ENCODE data around the gene GALNT10. TPM values are rescaled to one million over a fixed set of nuclear protein-coding genes. Genes with fewer than 3 reads are reported as not detected.

Gene GALNT10
- total RNA-seq, 4 donors from 2014 or later: 11.6 to 16.3 (median 14.8) TPM

DNA sequence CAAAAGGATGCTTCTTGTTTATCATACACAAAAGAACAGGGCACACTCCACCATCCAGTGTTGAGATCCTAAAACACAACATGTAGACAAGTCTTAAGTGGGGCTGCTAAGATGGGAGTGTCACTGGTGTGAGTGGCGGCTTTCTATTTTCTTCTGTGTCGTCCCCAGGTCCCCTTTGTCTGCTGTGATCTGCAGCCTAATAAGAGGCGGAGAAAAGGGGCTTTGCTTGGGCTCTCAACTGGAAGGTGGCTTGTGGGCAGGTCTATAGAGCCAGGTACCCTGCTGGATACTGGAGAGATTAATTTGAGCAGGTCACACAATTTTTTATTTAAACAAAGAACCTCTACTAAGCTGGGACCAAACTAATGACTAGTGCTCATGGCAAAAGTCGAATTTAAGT lies 129.2 kb downstream of the GALNT10 start:
- Histone ChIP-seq H3K9me3 (no peaks in the 10 kb centered on the region), H3K27me3 (no peaks in the 10 kb centered on the region), H3K4me1 (peaks cover 4% of the 10 kb centered on the region), H3K36me3 (no peaks in the 10 kb centered on the region), H3K27ac (no peak overlapping the region), H3K4me3 (no peak overlapping the region)
- TF ChIP-seq EP300 (IDR thresholded peaks at IDR 0.05): no peak
- TF ChIP-seq POLR2AphosphoS5 (IDR thresholded peaks at IDR 0.05): no peak
- no peak for TF ChIP-seq POLR2A (IDR thresholded peaks at IDR 0.05)
- TF ChIP-seq, protein P1, sequence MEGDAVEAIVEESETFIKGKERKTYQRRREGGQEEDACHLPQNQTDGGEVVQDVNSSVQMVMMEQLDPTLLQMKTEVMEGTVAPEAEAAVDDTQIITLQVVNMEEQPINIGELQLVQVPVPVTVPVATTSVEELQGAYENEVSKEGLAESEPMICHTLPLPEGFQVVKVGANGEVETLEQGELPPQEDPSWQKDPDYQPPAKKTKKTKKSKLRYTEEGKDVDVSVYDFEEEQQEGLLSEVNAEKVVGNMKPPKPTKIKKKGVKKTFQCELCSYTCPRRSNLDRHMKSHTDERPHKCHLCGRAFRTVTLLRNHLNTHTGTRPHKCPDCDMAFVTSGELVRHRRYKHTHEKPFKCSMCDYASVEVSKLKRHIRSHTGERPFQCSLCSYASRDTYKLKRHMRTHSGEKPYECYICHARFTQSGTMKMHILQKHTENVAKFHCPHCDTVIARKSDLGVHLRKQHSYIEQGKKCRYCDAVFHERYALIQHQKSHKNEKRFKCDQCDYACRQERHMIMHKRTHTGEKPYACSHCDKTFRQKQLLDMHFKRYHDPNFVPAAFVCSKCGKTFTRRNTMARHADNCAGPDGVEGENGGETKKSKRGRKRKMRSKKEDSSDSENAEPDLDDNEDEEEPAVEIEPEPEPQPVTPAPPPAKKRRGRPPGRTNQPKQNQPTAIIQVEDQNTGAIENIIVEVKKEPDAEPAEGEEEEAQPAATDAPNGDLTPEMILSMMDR (IDR thresholded peaks at IDR 0.05): no peak
- WGBS: 68% methylated on average over 4 of the region's 4 CpGs
- DNase-seq (ENCODE audit: low spot score in 2 of 2): no peak

DNA sequence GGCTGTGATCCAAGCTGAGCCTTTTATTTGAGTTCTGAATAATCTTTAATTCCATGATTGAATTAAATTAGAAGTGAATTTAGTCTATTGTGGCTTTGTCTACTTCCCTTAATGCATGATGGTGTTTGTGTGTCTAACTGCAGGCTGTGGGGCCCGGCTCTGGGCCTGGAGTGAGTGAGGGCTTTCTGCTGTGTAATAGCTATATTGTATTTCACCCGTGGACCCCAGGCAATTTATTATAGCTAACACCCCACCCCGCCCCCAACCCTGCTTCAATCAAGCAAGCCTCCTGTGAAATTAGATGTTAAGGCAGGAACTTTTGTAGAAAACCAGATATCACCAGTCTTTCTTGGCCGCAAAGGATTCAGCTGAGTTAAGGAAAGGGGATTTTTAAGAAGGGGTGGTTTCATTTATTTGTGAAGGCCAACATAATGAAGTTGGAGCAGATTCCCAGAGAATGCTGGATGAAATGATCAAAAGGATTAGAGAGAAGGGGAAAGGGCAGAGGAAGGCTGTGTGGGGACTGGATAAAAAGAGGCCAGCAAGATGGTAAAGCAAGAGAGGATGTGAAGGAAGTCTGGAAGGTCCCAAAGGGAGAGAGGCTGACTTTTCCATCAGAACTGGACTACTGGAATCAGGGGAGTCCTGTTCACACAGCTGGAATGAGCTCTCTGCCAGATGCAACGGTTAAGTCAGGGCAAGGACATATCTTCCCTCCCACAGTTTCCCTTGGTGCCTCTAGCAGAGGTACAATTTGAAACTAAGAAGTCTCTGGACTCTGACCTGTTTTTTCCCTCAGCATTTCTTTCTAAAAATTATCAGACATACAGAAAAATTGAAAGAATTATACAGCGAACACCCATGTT lies 129.9 kb downstream of the GALNT10 start:
- no peak for TF ChIP-seq EP300 (IDR thresholded peaks at IDR 0.05)
- TF ChIP-seq POLR2A (IDR thresholded peaks at IDR 0.05): no peak
- TF ChIP-seq, protein P1 (IDR thresholded peaks at IDR 0.05): no peak
- TF ChIP-seq POLR2AphosphoS5 (IDR thresholded peaks at IDR 0.05): no peak
- Histone ChIP-seq H3K4me1 (peaks cover 4% of the 10 kb centered on the region), H3K36me3 (no peaks in the 10 kb centered on the region), H3K9me3 (no peaks in the 10 kb centered on the region), H3K27me3 (no peaks in the 10 kb centered on the region), H3K4me3 (no peak overlapping the region), H3K27ac (no peak overlapping the region)
- no peak for DNase-seq (ENCODE audit: low spot score in 2 of 2)
- 69% methylated on average over 6 of the region's 6 CpGs for WGBS

DNA sequence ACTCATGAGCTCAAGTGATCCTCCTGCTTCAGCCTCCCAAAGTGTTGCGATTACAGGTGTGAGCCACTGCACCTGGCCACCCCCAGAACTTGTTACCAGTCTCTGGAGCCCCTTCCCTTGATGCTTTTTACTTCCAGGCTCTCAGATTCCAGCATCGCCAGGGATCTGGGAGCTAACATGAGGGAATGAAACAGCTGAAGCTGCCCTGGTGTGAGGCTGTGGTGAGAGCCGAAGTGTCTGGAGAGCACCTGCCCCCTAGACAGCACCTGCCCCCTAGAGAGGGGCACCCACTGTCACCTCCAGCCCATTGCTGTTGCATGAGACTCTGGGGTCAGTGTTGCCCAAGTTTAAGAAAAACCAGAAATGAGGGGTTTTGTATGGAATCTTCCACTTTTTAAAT lies 131.0 kb downstream of the GALNT10 start:
- Histone ChIP-seq H3K4me3 (no peak overlapping the region), H3K9me3 (no peaks in the 10 kb centered on the region), H3K36me3 (no peaks in the 10 kb centered on the region), H3K4me1 (peaks cover 4% of the 10 kb centered on the region), H3K27me3 (no peaks in the 10 kb centered on the region), H3K27ac (no peak overlapping the region)
- no peak for DNase-seq (ENCODE audit: low spot score in 2 of 2)
- TF ChIP-seq EP300 (IDR thresholded peaks at IDR 0.05) (no peak), POLR2A (IDR thresholded peaks at IDR 0.05) (no peak), POLR2AphosphoS5 (IDR thresholded peaks at IDR 0.05) (no peak)
- TF ChIP-seq, protein P1 (IDR thresholded peaks at IDR 0.05): no peak
- WGBS: 64% methylated on average over 3 of the region's 3 CpGs

DNA sequence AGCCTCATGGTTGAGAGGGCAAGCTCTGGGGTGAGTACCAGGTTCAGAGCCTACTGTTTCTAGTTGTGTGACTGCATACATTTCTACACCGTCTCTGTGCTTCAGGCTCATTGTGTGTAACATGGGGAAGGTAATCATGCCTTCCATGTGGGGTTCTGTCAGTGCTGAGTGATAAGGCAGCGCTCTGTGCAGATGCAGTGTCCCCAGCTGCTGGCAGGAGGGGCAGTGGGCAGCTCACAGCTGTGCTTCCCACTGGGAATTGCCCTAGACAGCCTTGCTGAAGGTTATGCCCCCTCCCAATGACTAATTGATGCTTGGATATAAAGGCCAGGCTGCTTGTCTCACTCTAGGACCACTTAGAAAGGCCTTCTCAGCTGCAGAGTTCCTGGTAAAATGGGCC lies 133.5 kb downstream of the GALNT10 start:
- 100% methylated on average over 2 of the region's 2 CpGs for WGBS
- H3K9me3 ChIP-seq: no peaks in the 10 kb centered on the region
- DNase-seq (ENCODE audit: low spot score in 2 of 2): no peak
- peaks cover 4% of the 10 kb centered on the region for H3K4me1 ChIP-seq
- H3K36me3 ChIP-seq: no peaks in the 10 kb centered on the region
- TF ChIP-seq, protein P1 (IDR thresholded peaks at IDR 0.05): no peak
- TF ChIP-seq EP300 (IDR thresholded peaks at IDR 0.05) (no peak), POLR2AphosphoS5 (IDR thresholded peaks at IDR 0.05) (no peak), POLR2A (IDR thresholded peaks at IDR 0.05) (no peak)
- no peaks in the 10 kb centered on the region for H3K27me3 ChIP-seq
- H3K27ac ChIP-seq: no peak overlapping the region
- H3K4me3 ChIP-seq: no peak overlapping the region

DNA sequence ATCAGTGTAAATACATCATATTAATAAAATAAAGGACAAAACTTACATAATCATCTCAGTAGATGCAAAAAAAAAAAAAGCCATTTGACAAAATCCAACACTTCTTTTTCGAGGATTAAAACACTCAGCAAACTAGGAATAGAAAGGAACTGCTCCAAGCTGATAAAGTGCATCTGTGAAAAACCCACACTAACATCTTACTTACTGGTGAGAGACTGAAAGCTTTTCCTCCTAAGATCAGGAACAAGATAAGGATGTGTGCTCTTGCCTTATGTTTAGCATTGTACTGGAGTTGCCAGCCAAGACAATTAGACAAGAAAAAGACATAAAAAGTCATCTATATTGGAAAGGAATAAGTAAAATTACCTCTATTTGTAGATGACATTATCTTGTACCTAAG lies 135.0 kb downstream of the GALNT10 start:
- no peaks in the 10 kb centered on the region for H3K27me3 ChIP-seq
- H3K36me3 ChIP-seq: peaks cover 2% of the 10 kb centered on the region
- H3K9me3 ChIP-seq: no peaks in the 10 kb centered on the region
- H3K4me3 ChIP-seq: no peak overlapping the region
- no peak for TF ChIP-seq POLR2AphosphoS5 (IDR thresholded peaks at IDR 0.05)
- TF ChIP-seq POLR2A (IDR thresholded peaks at IDR 0.05): no peak
- TF ChIP-seq, protein P1 (IDR thresholded peaks at IDR 0.05): no peak
- no peak for TF ChIP-seq EP300 (IDR thresholded peaks at IDR 0.05)
- H3K4me1 ChIP-seq: peaks cover 4% of the 10 kb centered on the region
- no peak overlapping the region for H3K27ac ChIP-seq
- WGBS: 97% methylated on average over 1 of the region's 1 CpG
- DNase-seq (ENCODE audit: low spot score in 2 of 2): no peak

All from suprapubic skin (tissue), 4 donors.